HG03066 (cell line): ENCODE results near the gene ABI3.
"Not testable (repeated sequence)": the region's sequence is repeated elsewhere in the genome, so short reads cannot be mapped to it uniquely, and the experiment has no call there.

Experiments used
- ATAC-seq: cut with Tn5 transposase; IDR thresholded peaks from one replicate; pipeline ENCODE4 v1.9.1; 2021; ENCODE audit warnings: low read depth; ENCODE audit not compliant: unreplicated experiment

ABI3 gene, protein sequence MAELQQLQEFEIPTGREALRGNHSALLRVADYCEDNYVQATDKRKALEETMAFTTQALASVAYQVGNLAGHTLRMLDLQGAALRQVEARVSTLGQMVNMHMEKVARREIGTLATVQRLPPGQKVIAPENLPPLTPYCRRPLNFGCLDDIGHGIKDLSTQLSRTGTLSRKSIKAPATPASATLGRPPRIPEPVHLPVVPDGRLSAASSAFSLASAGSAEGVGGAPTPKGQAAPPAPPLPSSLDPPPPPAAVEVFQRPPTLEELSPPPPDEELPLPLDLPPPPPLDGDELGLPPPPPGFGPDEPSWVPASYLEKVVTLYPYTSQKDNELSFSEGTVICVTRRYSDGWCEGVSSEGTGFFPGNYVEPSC

DNA sequence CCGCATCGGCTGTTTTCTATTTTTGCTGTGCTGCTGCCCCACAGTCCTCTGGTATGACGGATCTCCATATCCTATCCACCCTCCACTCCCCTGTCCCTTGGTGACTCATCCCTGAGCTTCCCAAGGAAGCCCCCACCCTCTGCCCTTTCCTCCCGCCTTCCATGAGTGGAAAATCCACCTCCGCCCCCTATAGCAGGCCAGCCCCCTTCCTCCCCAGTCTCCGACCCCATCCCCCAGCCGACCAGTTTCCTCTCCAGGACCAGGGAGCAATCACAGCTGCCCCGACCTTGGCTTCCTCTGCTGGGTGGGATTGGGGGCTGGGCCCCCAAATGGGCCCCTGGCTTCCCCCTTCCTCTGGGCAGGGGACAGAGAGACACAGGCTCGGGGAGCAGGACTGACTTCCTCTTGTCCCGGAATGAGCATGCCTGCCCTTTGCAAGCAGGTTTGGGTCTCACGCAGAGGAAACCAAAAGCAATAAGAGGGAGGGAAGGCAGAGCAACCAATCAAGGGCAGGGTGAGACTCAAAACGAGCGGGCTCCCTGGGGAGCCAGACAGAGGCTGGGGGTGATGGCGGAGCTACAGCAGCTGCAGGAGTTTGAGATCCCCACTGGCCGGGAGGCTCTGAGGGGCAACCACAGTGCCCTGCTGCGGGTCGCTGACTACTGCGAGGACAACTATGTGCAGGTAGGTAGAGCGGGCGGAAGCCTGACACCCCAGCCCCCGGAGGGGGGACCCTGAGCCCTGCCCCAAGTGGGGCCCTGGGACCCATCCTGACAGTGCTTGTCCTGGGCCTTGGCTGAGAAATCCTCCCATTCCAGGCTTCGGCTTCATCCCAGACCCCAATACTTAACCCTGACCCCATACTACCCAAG is at the start of gene ABI3, which contains the start of gene GNGT2:
TSS of gene ABI3 (plus strand) at position 550 of the 872 bp plus-strand sequence. CDS start at position 568, 18 bp downstream.
TSS of gene GNGT2 (minus strand) at position 417 of the 872 bp plus-strand sequence. CDS start 3,152 bp downstream, outside the sequence.
- ATAC-seq, result peak; percentile 71

DNA sequence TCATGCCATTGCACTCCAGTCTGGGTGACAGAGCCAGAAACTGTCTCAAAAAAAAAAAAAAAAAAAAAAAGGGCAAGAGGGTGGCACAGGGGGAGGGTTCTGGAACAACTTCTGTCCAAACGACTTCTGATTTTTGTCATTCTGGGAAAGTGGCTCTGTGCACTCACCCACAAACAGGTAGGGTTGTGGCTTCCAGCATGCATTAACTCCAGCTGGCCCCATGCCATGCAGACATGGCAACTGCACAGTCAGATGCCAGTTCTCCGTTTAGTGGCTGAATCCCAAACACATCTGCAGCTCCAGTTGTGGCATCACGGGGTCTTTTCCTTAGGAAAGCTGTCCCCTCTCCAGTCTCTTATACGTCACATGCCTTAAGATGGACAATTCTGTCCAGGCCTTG is 47.6 kb upstream of the ABI3 start:
- no peak for ATAC-seq

DNA sequence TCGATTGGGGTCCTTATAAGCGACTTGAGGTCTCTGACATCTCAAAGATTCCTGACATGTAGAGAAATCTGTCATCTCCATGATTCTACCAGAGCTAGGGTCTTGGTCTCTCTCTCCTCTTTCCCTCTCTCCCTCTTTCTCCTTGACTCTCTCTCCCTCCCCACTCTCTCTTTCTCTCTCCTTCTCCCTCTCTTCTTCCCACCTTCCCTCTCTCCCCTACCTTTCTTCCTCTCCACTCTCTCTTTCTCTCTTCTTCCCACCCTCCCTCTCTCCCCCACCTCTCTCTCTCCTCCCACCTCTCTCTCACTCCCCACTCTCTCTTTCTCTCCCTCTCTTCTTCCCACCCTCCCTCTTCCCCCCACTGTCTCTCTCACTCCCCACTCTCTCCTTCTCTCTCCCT is 45.4 kb upstream of the ABI3 start:
- ATAC-seq, result no peak

DNA sequence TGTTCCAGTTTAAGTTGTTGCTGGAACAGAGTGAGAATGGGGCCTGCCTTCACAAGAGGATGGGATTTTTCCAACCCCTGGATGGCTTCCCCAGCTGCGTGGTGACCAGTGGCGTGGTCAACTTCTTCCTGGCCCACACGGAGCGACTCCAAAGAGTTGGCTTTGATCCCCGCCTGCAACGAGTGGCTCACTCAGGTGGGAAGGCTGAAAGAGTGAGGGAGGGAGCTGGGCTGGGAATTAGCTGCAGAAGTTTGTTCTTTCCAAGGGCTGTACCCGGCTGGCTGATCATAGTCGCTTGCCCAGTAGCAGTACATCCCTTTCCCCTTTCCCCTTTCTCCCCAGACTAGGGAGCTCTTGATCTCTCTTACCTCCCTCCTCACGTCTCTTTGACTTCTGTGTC is 41.8 kb upstream of the ABI3 start:
- no peak for ATAC-seq

DNA sequence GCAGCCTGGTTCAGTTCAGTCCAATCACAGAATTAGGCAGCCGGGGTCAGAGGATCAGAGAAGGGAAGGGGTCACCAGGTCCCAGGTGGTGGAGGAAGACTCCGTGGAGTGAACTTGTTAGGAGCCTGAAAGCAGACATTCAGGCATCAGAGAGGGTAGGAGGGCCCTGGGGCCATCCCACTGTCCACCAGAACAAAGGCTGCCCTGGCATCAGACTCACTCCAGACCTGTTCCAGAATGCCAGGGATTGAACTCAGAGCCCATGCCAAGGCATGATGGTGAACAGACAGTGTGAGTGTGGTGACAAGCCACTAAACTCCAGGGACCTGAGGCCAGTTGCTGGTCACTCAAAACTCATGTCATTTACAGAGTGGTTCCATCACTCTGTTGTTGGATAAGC is 40.3 kb upstream of the ABI3 start:
- no peak for ATAC-seq

DNA sequence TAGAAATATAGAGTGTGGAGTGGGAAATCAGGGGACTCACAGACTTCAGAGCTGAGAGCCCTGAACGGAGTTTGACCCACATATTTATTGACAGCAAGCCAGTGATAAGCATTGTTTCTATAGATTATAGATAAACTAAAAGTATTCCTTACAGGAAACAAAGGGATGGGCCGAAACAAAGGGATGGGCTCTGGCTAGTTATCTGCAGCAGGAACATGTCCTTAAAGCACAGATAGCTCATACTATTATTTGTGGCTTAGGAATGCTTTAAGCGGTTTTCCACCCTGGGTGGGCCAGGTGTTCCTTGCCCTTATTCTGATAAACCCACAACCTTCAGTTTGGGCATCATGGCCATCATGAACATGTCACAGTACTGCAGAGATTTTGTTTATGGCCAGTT is 39.8 kb upstream of the ABI3 start:
- not testable (repeated sequence) for ATAC-seq

DNA sequence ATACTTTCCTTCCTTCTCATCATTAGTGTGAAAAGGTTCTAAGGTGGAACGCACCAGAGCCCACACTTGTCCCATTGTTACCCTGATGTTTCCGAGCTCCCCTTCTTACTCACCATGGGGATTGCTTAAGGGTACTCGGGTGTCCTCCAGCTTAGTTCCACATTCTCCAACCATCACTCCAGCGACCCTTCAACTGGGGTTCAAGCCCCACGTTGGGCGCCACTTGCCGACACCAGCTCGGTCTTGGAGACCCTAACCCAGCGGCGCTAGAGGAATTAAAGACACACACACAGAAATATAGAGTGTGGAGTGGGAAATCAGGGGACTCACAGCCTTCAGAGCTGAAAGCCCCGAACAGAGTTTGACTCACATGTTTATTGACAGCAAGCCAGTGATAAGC is 34.5 kb upstream of the ABI3 start:
- ATAC-seq, result not testable (repeated sequence)

- ATAC-seq, result no peak
Measured at GRCh38 chr17:49180303-49180702, 30.2 kb upstream of the ABI3 start.

DNA sequence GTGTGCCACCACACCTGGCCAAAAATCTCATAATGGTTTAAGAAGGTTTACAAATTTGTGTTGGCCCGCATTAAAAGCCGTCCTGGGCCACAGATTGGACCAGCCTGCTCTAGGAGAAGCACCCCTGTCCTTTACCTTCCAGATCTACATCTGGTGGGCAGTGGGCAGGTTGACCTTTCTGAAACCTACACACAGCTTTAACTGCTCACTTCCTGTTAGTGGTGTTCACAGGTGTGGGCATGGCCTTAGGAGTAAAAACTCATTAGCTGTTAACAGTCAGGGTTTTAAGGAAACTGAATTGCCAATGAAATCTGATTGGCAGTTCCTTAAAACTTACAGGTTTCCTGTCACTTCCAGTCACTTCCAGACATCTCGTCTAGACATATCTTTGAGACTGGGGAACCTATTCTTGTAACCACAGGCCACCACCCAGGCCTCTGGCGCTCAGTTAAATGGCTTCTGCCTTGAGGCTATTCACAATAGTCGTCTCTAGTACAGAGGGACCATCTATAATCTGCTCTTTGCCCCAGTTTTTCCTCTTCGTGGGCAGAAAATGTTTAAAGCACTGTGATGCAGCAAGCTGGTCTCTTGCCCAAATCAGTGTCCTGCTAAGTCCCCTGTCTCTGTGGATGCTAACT is 29.4 kb upstream of the ABI3 start:
- no peak for ATAC-seq

GRCh38 chr17:49183341-49183740 is 27.2 kb upstream of the ABI3 start:
- no peak for ATAC-seq

DNA sequence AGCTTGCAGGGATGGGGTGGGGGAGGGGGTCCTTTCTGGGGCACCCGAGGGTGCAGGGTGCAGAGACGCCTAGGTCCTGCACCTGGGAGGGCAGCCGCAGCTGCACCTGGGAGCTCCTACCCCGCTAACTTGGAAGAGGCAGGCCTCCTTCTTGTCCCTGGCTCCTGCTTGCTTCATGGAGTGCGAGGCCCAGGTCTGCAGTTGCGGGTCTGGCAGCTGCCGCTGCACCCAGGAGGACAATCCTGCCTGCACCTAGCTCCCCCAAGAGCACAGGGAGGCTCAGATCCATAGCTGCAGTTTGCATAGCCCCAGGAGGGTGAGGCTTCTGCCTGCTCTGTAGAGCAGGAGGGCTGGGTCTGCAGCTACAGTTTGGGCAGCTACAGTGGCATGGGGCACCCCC is 26.7 kb upstream of the ABI3 start:
- no peak for ATAC-seq

DNA sequence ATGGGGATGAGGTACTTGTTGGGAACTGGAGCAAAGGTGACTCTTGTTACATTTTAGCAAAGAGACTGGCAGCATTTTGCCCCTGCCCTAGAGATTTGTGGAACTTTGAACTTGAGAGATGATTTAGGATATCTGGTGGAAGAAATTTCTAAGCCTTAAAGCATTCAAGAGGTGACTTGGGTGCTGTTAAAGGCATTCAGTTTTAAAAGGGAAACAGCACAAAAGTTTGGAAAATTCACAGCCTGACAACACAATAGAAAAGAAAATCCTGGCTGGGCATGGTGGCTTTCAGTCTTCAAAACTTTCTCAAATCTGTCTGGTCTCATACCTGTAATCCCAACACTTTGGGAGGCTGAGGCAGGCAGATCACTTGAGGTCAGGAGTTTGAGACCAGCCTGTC is 26.0 kb upstream of the ABI3 start:
- ATAC-seq, result not testable (repeated sequence)

DNA sequence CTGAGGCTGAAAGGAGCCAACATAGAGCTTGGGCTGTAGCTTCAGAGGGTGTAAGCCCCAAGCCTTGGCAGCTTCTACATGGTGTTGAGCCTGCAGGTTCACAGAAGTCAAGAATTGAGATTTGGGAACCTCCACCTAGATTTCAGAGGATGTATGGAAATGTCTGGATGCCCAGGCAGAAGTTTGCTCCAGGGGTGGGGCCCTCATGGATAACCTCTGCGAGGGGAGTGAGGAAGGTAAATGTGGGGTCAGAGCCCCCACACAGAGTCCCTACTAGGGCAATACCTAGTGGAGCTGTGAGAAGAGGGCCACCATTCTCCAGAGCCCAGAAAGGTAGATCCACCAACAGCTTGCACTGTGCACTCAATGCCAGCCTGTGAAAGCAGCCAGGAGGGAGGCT is 25.1 kb upstream of the ABI3 start:
- not testable (repeated sequence) for ATAC-seq

- no peak for ATAC-seq
Measured at GRCh38 chr17:49187301-49187700, 23.2 kb upstream of the ABI3 start.

DNA sequence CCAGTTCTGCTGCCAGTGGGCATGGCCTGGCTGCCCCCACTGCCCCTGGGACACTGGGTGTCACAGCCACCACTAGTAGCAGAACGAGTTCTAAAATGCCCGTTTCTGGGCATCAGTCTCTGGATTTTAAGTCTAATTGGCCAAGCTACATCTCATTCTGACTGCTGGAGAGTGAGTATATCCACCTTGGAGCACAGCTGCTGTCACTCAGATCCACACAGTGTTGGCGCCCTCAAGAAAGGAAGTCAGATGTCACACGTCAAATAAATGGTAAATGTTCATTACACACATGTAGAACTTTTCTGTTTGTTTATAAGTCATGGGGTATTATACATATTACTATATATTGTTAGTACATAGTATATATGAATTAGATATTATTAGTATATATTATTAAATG is 19.6 kb upstream of the ABI3 start:
- no peak for ATAC-seq

DNA sequence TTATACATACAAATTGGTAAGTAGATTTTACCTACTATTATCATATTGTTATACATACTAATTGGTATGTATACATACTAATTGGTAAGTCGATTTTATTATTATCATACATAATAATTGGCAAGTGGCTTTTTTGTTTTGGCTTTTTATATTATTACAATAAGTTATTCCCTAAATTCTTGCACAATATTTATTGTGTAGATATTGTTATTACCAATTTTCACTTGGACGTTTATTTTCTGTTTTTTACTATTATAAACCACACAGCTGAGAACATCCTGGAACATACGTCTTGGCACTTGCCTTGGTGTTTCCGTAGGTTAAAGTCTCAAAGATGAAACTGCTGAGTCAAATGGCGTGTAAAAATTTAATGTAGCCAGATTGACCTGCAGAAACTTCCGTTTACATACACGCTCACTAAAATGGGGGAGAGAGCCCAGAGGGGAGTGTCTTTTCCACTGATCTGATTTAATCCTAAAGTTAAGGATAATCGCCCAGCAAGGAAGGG is 19.0 kb upstream of the ABI3 start:
- ATAC-seq, result peak; percentile 1

DNA sequence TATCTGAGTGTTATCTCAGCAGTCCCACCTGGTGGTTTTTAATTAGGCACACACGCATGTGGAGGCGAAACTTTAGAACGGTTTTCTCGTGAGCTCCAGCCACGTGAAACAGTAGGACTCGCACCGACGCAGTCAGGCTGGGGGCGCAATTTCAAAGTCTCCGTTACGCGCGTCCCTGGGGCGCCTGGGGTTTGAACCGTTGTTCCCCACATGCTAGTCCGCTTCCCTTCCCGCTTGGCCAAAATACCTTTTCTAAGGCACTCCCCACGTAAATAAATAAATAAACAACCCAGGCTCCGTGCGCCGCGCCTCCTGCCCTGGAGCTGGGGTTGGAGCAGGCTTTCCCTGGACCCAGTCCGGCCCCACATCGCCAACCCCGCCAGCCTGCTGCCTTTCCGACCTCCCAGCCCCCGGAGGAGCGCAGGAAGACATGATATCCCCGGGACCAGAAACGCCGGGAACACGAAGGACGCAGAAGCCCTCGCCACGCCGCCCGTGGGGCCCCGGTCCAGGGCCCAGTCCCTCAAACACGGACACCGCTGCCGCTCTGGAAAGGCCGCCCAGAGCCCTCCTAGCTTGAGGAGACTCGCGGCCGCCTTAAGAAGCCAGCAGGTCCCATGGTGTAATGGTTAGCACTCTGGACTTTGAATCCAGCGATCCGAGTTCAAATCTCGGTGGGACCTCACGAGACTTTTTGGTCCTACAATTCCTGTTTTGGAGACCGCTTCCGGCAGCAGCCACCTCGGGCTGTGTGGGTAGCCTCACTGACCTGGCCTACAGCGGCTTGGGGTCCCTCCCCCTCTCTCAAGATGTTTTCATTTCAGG is 18.4 kb upstream of the ABI3 start:
- ATAC-seq, result peak; percentile 44

DNA sequence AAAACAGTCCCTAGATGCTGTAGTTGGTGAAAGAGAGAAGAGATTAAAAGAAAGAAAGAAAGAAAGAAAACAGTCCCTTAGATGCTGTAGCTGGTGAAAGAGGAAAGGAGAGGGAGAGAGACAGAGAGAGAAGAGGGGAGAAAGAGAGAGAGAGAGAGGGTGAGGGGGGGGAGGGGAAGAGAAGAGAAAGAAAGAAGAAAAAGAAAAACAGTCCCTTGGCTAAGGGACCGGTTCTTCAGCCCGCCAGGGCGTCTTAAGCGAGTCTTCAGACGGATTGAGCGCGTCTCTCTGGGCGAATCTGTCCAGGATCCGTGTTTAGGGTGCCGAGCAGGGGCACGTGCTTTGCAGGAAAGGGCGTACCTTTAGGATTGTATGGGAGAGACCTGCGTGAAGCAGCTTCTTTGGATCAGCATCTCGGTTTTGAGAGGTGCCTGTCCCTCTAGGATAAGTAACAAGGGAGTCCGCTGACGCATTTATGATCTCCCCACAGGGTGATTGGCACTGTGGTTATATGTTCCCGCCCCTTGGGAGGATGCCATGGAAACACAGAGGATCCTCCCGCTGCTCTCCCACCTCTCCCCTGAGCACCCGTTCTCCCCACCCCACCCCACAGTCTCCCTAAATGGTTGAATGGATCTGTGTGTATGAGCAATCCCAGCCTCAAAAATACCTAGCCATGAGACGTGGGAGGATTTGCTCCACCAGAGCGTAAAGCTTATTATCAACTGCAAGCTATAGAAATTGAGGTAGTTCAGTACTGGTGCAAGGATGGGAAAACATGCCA is 16.8 kb upstream of the ABI3 start:
- no peak for ATAC-seq

- no peak for ATAC-seq
Measured at GRCh38 chr17:49194297-49194607, 16.3 kb upstream of the ABI3 start.
